H9 (cell line): ENCODE measurements around the gene WDFY3. TPM values are rescaled to one million over a fixed set of nuclear protein-coding genes. Genes with fewer than 3 reads are reported as not detected.

Experiments
- DNase-seq: peaks from one replicate; pipeline ENCODE4 v3.0.0-alpha.2; 2017
- H2AFZ ChIP-seq: one replicate; pipeline ENCODE4 v1.6.1; 2013; ENCODE audit warnings: mild to moderate bottlenecking, low read length, control low read depth, moderate library complexity
- H2AK5ac ChIP-seq: 2 replicates; pipeline ENCODE4 v1.6.1; 2013; ENCODE audit warnings: low read length, control low read depth, mixed read lengths; ENCODE audit not compliant: insufficient read length
- H2BK120ac ChIP-seq: one replicate; pipeline ENCODE4 v1.6.1; 2013; ENCODE audit warnings: low read depth, mild to moderate bottlenecking, low read length, control low read depth, inconsistent platforms; ENCODE audit not compliant: poor library complexity, severe bottlenecking
- H2BK12ac ChIP-seq: 2 replicates; pipeline ENCODE4 v1.6.1; 2013; ENCODE audit warnings: low read length, control low read depth, mixed read lengths, low read depth; ENCODE audit not compliant: insufficient read length
- H2BK15ac ChIP-seq: 2 replicates; pipeline ENCODE4 v1.6.1; 2013; ENCODE audit warnings: low read depth, low read length, control low read depth
- H2BK20ac ChIP-seq: one replicate; pipeline ENCODE4 v1.6.1; 2013; ENCODE audit warnings: low read depth, mild to moderate bottlenecking, low read length, control low read depth, inconsistent platforms; ENCODE audit not compliant: poor library complexity, severe bottlenecking
- H2BK5ac ChIP-seq: 2 replicates; pipeline ENCODE4 v1.6.1; 2013; ENCODE audit warnings: low read length, control low read depth, mixed read lengths; ENCODE audit not compliant: insufficient read length
- H3K14ac ChIP-seq: 2 replicates; pipeline ENCODE4 v1.6.1; 2013; ENCODE audit warnings: low read length, control low read depth; ENCODE audit not compliant: insufficient read depth
- H3K18ac ChIP-seq: 2 replicates; pipeline ENCODE4 v1.6.1; 2013; ENCODE audit warnings: low read depth, mild to moderate bottlenecking, mixed read lengths, low read length, control low read depth; ENCODE audit not compliant: insufficient read length
- H3K23ac ChIP-seq: 2 replicates; pipeline ENCODE4 v1.6.1; 2013; ENCODE audit warnings: low read length, control low read depth, mixed read lengths, low read depth; ENCODE audit not compliant: insufficient read length
- H3K23me2 ChIP-seq: 2 replicates; pipeline ENCODE4 v1.6.1; 2013; ENCODE audit warnings: low read depth, mild to moderate bottlenecking, mixed read lengths, low read length, control low read depth; ENCODE audit not compliant: insufficient read length, poor library complexity, severe bottlenecking
- H3K27ac ChIP-seq: 2 replicates; pipeline ENCODE4 v1.5.1; 2013; ENCODE audit warnings: low read length, control low read depth, mixed read lengths, low read depth; ENCODE audit not compliant: insufficient read length
- H3K27me3 ChIP-seq: 2 replicates; pipeline ENCODE4 v1.6.1; 2013; ENCODE audit warnings: low read length, control low read depth, inconsistent platforms; ENCODE audit not compliant: insufficient read depth
- H3K4ac ChIP-seq: 2 replicates; pipeline ENCODE4 v1.6.1; 2013; ENCODE audit warnings: low read depth, mild to moderate bottlenecking, control low read depth, inconsistent platforms, low read length, moderate library complexity
- H3K4me1 ChIP-seq: 2 replicates; pipeline ENCODE4 v1.6.1; 2013; ENCODE audit warnings: low read length, control low read depth, inconsistent platforms; ENCODE audit not compliant: insufficient read depth
- H3K4me2 ChIP-seq: 2 replicates; pipeline ENCODE4 v1.6.1; 2013; ENCODE audit warnings: low read length, control low read depth, mixed read lengths; ENCODE audit not compliant: insufficient read length, insufficient read depth
- H3K56ac ChIP-seq: 2 replicates; pipeline ENCODE4 v1.6.1; 2013; ENCODE audit warnings: low read depth, mild to moderate bottlenecking, mixed read lengths, low read length, control low read depth; ENCODE audit not compliant: insufficient read length
- H3K79me1 ChIP-seq: 2 replicates; pipeline ENCODE4 v1.6.1; 2013; ENCODE audit warnings: low read depth, mild to moderate bottlenecking, moderate library complexity, low read length, control low read depth, inconsistent platforms; ENCODE audit not compliant: insufficient read depth, poor library complexity, severe bottlenecking
- H3K79me2 ChIP-seq: 2 replicates; pipeline ENCODE4 v1.6.1; 2013; ENCODE audit warnings: low read length, control low read depth, inconsistent platforms; ENCODE audit not compliant: insufficient read depth
- H3K9ac ChIP-seq: 2 replicates; pipeline ENCODE4 v1.6.1; 2013; ENCODE audit warnings: low read length, control low read depth, mixed read lengths; ENCODE audit not compliant: insufficient read length; ENCODE audit errors: extremely low read depth
- H3K9me3 ChIP-seq: one replicate; pipeline ENCODE4 v1.6.1; 2013; ENCODE audit warnings: low read depth, low read length, inconsistent platforms; ENCODE audit not compliant: control insufficient read depth
- H3T11ph ChIP-seq: one replicate; pipeline ENCODE4 v1.6.1; 2013; ENCODE audit warnings: mild to moderate bottlenecking, low read length, control low read depth, inconsistent platforms
- H4K20me1 ChIP-seq: one replicate; pipeline ENCODE4 v1.6.1; 2013; ENCODE audit not compliant: control insufficient read depth, insufficient read length, insufficient read depth
- H4K5ac ChIP-seq: 2 replicates; pipeline ENCODE4 v1.6.1; 2013; ENCODE audit warnings: low read depth, mild to moderate bottlenecking, mixed read lengths, low read length, control low read depth; ENCODE audit not compliant: insufficient read length
- H4K8ac ChIP-seq: replicated peaks from 2 replicates; pipeline ENCODE4 v1.6.1; 2013; ENCODE audit warnings: low read length, control low read depth, mixed read lengths, low read depth; ENCODE audit not compliant: insufficient read length
- H4K91ac ChIP-seq: 2 replicates; pipeline ENCODE4 v1.6.1; 2013; ENCODE audit warnings: low read depth, mild to moderate bottlenecking, moderate library complexity, mixed read lengths, low read length, control low read depth; ENCODE audit not compliant: insufficient read length
- H3K27ac Mint-ChIP-seq, 3 experiments: 2 replicates in 2 of 3; 3 replicates in 1 of 3; pipeline ENCODE4 v1.8.0; 2020 to 2021; ENCODE audit warnings: mixed read lengths in 3 of 3, mild to moderate bottlenecking in 1 of 3, moderate library complexity in 1 of 3
- H3K27me3 Mint-ChIP-seq: 2 replicates; pipeline ENCODE4 v1.8.0; 2021; ENCODE audit warnings: low read depth, mild to moderate bottlenecking, moderate library complexity, mixed read lengths
- H3K36me3 Mint-ChIP-seq, 3 experiments: 2 replicates in 2 of 3; 3 replicates in 1 of 3; pipeline ENCODE4 v1.8.0; 2020 to 2021; ENCODE audit warnings: low read depth in 3 of 3, mixed read lengths in 3 of 3; ENCODE audit not compliant: insufficient read depth in 1 of 3
- H3K4me1 Mint-ChIP-seq, 2 experiments: 2 replicates each; pipeline ENCODE4 v1.8.0; 2020; ENCODE audit warnings: mixed read lengths in 2 of 2
- H3K4me3 Mint-ChIP-seq, 2 experiments: 2 replicates in 1 of 2; 3 replicates in 1 of 2; pipeline ENCODE4 v1.8.0; 2020 to 2021; ENCODE audit warnings: mild to moderate bottlenecking in 2 of 2, mixed read lengths in 2 of 2, moderate library complexity in 1 of 2
- H3K9me3 Mint-ChIP-seq, 2 experiments: 2 replicates in 1 of 2; 3 replicates in 1 of 2; pipeline ENCODE4 v1.8.0; 2020; ENCODE audit warnings: mild to moderate bottlenecking in 2 of 2, mixed read lengths in 2 of 2, moderate library complexity in 1 of 2
- CTCF ChIP-seq: fragments of 200-600 bp; sonication (generic); conservative IDR thresholded peaks from 3 replicates; pipeline ENCODE4 v1.8.0; 2021; ENCODE audit warnings: antibody characterized with exemption, mild to moderate bottlenecking
- total RNA-seq: library from RNA; stranded (reverse); gene quantifications from 2 replicates; pipeline ENCODE4 v1.2.1, GENCODE V29; 2021

Gene WDFY3
- total RNA-seq, 1 experiment from 2014 or later: 54.6 TPM

DNA sequence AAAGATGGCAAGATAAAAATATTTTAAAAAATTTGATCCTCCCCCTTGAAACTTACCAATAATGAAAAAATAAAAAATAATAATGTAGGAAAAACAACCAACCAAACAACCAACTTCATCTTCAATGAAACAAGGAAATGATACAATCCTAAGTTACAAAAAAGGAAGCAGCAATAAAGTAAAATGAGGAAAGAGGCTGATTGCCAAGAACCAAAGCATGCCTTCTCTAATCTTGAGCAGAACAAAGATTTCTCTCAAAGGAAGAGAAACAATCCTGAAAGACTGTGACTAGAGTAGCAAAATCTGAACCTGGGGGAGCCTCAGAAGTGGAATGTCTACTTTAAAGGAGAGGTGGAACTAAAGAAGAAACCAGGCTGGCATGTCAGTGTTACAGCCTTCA, 10.9 kb upstream of the WDFY3 start:
- Histone ChIP-seq H3K27ac (no peak overlapping the region), H3K9ac (no peak overlapping the region), H3K27me3 (no peaks in the 10 kb centered on the region), H3K79me2 (no peaks in the 10 kb centered on the region), H3K18ac (no peak overlapping the region), H4K20me1 (no peaks in the 10 kb centered on the region), H2BK15ac (no peak overlapping the region), H3K14ac (no peak overlapping the region), H3K79me1 (no peaks in the 10 kb centered on the region), H3K23ac (no peak overlapping the region), H3K4me1 (no peaks in the 10 kb centered on the region), H3K9me3 (no peaks in the 10 kb centered on the region), H3K4me2 (no peak overlapping the region), H4K8ac (no peak overlapping the region), H4K5ac (no peak overlapping the region), H2BK5ac (no peak overlapping the region), H2BK12ac (no peak overlapping the region), H3K4ac (no peak overlapping the region), H3T11ph (no peak overlapping the region), H3K23me2 (no peaks in the 10 kb centered on the region), H2AFZ (no peak overlapping the region), H3K56ac (no peak overlapping the region), H4K91ac (no peak overlapping the region), H2AK5ac (no peak overlapping the region), H2BK120ac (no peak overlapping the region), H2BK20ac (no peak overlapping the region)
- no peak overlapping the region for H3K27ac Mint-ChIP-seq
- H3K4me3 Mint-ChIP-seq: no peak overlapping the region
- no peaks in the 10 kb centered on the region for H3K27me3 Mint-ChIP-seq
- TF ChIP-seq CTCF: no peak
- H3K36me3 Mint-ChIP-seq: no peaks in the 10 kb centered on the region
- no peak for DNase-seq
- no peaks in the 10 kb centered on the region for H3K9me3 Mint-ChIP-seq
- H3K4me1 Mint-ChIP-seq: no peaks in the 10 kb centered on the region
